HG03442 (cell line): ENCODE results near the gene GPC6.

Experiments
- ATAC-seq: cut with Tn5 transposase; IDR thresholded peaks from one replicate; pipeline ENCODE4 v1.9.1; 2021; ENCODE audit warnings: mild to moderate bottlenecking, moderate library complexity; ENCODE audit not compliant: unreplicated experiment

GPC6 gene

DNA sequence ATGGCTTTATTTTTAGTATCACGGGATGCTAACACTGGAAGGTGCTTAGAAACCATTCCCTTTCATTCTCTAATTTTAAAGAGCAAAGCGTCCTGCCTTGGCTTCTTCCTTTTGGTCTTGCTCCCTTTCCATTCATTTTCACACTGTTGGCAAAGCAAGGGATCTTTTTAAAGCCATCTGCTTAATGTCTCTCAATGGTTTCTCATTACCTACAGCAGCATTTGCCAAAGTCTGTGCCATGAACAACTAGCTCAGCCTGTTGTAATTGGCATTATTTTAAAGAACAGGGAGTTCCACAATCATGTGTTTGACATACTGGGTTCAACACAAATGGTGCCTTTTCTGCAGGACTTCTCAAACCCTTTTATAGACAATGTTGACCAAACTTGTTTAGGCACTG, 444.3 kb downstream of the GPC6 start:
- ATAC-seq, result no peak

GRCh38 chr13:93672996-93673395, 446.4 kb downstream of the GPC6 start:
- ATAC-seq, result no peak

DNA sequence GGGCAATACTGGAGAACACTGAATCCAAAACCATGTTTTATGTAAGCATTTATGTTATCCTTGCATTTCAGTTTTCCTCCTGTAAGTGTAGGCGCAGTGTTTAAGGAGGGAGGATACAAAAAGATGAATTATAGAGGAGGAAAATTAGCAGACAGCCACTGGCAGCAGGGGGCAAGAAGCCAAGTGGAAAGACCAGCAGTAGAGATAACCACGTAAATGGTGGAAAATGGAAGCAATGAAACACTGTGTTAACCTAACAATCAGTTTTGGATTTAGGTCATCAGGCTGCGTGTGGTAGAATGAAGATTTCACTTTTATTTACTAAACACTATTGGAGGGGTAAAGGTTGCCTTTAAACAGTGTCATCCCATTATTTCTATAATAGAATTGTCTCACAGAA, 447.3 kb downstream of the GPC6 start:
- ATAC-seq, result no peak

GRCh38 chr13:93674337-93674755, 447.7 kb downstream of the GPC6 start:
- no peak for ATAC-seq

DNA sequence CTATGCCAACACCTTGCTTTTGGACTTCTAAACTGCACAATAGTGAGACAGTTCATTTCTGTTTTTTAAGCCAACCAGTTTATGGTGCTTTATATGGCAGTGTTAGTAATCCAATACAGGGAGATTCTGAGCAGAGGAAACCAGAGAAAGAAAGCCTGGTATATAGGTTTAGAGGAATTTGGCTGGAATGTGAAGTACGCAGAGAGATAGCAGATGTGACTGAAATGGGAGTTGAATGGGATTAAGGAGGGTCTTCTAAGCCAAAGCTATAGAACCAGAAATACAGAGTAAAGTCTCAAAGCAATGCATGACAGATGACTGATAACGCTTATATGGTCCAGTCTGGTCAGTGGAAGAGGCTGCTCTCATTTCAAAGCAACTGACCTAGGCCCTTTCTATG, 453.7 kb downstream of the GPC6 start:
- ATAC-seq, result no peak

- ATAC-seq, result no peak
These were observed 459.3 kb downstream of the GPC6 start for GRCh38 chr13:93685900-93686299.

DNA sequence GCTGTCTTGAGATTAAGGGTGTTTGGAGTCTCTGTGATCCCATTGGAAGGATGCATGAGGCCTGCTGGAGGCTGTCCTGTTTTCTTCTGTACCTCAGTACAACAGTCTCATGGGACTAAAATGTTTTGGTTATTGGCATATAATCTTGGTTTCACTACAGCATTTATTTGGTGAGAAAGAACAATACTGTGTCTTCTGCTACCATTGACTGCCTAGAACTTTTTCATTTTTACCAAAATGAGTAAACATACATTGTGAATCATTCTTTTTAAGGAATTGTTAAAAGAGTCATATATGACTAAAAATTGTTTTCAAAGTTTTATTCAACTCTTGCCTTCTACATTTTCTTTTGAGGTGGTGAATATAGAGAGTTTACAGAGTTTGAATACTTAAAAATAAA, 459.8 kb downstream of the GPC6 start:
- no peak for ATAC-seq

GRCh38 chr13:93687261-93687660, 460.7 kb downstream of the GPC6 start:
- no peak for ATAC-seq

DNA sequence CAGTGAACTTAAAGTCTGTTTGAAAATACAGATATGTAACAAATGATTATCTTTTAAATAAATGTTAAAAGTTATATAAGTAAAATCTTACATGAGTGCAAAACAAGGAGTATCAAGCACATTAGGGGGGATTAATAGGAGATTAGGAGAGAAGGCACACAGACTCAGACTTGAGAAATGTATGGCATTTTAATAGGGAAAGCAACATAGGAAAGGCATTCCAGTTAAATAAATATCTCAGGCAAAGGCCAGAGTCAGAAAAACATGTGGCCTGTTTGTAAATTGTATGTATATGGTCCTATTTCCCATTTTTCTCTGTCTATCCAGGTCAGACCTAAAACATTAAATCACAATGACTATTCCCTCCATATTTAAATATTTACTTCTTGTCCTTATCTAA, 462.7 kb downstream of the GPC6 start:
- ATAC-seq, result no peak

DNA sequence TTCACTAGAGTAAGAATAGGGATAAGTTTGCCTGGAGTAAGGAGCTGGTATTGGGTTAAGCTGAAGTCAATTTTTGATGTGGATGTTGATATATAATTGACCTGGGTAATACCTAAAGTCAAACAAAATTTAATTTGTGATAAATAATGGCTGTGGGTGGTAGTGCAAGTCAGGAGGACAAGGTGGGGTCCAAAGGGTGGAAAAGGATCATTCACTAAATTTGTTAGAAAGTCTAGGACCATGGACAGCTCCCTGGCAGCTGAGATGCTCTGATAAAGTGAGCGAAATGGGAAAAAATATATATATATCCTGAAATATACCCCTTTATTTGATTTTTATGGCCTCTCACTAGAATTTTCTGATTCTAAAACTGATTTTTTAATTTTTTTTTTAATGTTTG, 463.5 kb downstream of the GPC6 start:
- no peak for ATAC-seq

GRCh38 chr13:93698016-93698613, 471.5 kb downstream of the GPC6 start:
- no peak for ATAC-seq

DNA sequence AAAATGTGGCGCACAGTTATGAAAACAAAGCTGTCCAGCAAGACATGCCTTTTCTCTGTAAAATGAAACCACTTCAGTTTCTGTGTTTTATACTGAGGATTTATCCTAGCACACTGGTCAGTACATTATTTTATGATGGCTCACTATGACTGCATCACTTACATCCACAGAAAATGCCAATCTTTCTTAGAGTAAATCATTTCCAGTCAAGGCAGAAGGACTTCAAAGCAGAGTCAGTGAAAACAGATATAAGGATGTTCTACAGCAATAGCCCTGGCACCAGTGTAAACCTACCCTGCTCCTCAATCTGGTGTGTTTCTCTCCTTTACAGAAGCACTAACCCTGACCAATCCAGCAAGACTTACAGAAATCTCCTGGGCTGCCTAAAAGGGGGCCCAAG, 473.5 kb downstream of the GPC6 start:
- no peak for ATAC-seq

GRCh38 chr13:93708308-93709075, 481.9 kb downstream of the GPC6 start:
- ATAC-seq, result no peak

- no peak for ATAC-seq
These were observed 483.1 kb downstream of the GPC6 start for GRCh38 chr13:93709506-93710244.

DNA sequence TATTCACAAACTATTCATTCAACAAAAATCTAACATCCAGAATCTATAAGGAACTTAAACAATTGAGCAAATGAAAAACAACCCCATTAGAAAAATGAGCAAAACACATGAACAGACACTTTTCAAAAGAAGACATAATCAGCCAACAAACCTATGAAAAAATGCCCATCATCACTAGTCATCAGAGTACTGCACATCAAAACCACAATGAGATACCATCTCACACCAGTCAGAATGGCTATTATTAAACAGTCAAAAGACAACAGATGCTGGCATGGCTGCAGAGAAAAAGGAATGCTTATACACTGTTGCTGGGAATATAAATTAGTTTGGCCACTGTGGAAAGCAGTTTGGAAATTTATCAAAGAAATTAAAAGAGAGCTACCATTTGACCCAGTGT, 487.6 kb downstream of the GPC6 start:
- no peak for ATAC-seq

DNA sequence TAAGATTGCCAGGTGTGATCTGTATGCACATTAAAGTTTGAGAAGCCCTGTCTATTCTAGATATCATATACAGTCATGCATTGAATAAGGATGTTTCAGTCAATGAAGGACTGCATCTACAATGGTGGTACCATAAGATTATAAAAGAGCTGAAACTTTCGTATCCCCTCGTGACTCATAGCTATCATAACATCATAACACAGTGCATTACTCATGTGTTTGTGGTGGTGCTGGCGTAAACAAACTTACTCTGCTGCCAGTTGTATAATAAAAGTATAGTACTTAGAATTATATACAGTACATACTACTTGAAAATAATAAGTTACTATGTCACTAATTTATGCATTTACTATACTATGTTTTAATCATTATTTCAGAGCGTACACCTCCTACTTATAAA, 489.3 kb downstream of the GPC6 start:
- ATAC-seq, result no peak

- ATAC-seq, result no peak
These were observed 490.0 kb downstream of the GPC6 start for GRCh38 chr13:93716623-93717022.

- ATAC-seq, result no peak
These were observed 494.9 kb downstream of the GPC6 start for GRCh38 chr13:93721483-93721882.

DNA sequence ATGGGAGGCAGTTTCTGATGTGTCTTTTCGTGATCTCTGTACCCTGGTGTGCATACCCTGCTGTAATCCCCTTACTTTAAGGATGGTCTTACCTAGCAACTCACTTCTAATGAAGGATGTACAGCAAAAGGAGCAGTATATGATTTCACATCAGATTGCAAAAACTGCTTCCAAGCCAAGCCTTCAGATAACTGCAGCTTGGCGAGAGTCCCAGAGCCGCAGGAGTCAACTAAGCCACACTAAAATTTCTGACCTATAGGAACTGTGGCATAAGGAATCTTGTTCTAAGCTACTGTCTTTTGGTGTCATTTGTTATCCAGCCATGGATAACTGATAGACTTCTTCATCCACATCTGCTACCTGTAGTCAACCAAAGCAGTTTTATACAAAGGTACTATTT, 496.7 kb downstream of the GPC6 start:
- no peak for ATAC-seq

- no peak for ATAC-seq
These were observed 497.6 kb downstream of the GPC6 start for GRCh38 chr13:93724187-93724586.

DNA sequence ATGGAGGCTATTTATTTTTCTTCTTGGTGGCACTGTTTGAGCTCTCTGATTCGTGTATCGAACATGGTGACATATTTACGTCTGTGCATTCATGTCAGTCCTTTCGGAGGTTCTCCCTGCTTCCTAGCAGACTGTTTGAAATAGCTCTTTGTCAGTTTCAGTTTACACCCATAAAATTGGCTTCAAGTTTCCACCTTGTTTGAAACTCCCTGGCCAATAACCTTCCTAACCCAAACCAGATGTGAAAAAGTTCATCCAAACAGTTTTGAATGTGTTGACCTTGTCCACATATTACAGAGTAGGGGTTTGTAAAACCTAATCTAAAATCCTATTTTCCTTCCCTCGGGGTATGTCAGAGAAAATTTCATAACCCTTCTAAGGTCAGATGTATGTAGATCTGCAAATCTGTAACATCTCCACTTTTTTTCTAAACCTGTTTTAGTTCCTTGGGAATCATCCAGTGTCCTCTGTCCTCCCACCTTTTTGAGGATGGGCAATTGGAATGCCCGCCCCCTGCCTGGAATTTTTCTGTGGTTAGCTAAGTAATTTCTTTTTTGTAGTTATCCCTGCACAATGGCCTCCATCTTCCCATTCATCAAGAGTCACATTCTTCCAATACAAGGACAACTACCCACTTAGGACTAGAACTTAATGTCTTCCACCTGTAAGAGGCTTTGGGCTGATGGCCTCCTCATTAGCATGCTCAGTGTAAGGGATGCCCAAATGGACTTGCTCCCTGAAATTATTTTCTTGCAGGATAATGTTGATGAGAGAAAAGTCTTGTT, 499.8 kb downstream of the GPC6 start:
- no peak for ATAC-seq
